Lower leg skin (tissue), 4 donors: ENCODE data around the gene LGI1. TPM values are rescaled to one million over a fixed set of nuclear protein-coding genes. Genes with fewer than 3 reads are reported as not detected.

ENCODE experiments used
- DNase-seq, 2 donors: peaks; one replicate each; pipeline ENCODE4 v3.0.0-alpha.2; 2019; ENCODE audit warnings: low spot score in 2 of 2
- H3K4me3 ChIP-seq: fragments of 200-600 bp; sonication (generic); 2 replicates; pipeline ENCODE4 v1.5.1; 2017; ENCODE audit warnings: mild to moderate bottlenecking, low read depth; ENCODE audit not compliant: poor library complexity, severe bottlenecking
- POLR2A ChIP-seq, 2 donors: fragments of 450-650 bp; IDR thresholded peaks; one replicate each; pipeline ENCODE4 v1.6.1; 2016 to 2017; ENCODE audit warnings: antibody characterized with exemption in 2 of 2, mild to moderate bottlenecking in 1 of 2, moderate library complexity in 1 of 2
- WGBS, 2 donors: methylation state at CpG; one replicate each; pipeline ENCODE4 v1.1.5; 2018; 5-methylcytosine and 5-hydroxymethylcytosine counted together
- intact Hi-C: fragments of 100-400 bp; cut with DNase I; formaldehyde crosslinking; loops from one replicate; pipeline ENCODE4 v1.15.0; 2023; ENCODE audit warnings: low total_unique reads
- total RNA-seq, 4 donors: library from RNA; depleted of rRNA; stranded (reverse); fragments of >200 nt; gene quantifications; one replicate each; pipeline ENCODE4 v1.1.0, GENCODE V29; 2016
- TF ChIP-seq, protein P1 (sequence below), 3 donors: fragments of 450-650 bp; IDR thresholded peaks; one replicate each; pipeline ENCODE4 v1.5.1; 2016; ENCODE audit warnings: antibody characterized with exemption in 3 of 3, mild to moderate bottlenecking in 3 of 3, moderate library complexity in 2 of 3

LGI1 gene
- total RNA-seq, 4 donors from 2014 or later, result 2.8 TPM; not detected in 3

DNA sequence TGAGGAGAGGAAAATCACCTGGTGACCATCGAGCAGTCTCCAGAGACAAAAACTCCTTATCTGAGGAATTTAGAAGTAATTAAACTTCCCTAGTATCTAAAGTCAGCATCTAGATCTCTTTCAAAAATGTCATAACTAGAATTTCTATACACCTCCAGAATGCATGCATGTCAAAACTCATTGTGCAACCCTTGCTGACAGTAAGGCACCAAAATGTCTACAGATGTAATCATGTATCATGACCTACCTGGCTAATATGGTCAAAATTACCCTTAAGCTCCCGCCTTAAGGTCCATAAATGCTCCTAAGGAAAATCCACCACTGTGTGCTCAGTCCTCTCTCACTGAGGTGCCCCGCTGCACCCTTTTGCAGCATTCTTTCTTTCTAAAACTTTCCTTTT lies 16.4 kb upstream of the LGI1 start:
- intact Hi-C loops, result no loop called here
- no peak overlapping the region for H3K4me3 ChIP-seq
- DNase-seq, result no peak
- WGBS, 2 donors, result 70 to 73% methylated on average over 3 of the region's 3 CpGs
- TF ChIP-seq, protein P1, sequence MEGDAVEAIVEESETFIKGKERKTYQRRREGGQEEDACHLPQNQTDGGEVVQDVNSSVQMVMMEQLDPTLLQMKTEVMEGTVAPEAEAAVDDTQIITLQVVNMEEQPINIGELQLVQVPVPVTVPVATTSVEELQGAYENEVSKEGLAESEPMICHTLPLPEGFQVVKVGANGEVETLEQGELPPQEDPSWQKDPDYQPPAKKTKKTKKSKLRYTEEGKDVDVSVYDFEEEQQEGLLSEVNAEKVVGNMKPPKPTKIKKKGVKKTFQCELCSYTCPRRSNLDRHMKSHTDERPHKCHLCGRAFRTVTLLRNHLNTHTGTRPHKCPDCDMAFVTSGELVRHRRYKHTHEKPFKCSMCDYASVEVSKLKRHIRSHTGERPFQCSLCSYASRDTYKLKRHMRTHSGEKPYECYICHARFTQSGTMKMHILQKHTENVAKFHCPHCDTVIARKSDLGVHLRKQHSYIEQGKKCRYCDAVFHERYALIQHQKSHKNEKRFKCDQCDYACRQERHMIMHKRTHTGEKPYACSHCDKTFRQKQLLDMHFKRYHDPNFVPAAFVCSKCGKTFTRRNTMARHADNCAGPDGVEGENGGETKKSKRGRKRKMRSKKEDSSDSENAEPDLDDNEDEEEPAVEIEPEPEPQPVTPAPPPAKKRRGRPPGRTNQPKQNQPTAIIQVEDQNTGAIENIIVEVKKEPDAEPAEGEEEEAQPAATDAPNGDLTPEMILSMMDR (IDR thresholded peaks at IDR 0.05), result no peak
- TF ChIP-seq POLR2A (IDR thresholded peaks at IDR 0.05), result no peak

DNA sequence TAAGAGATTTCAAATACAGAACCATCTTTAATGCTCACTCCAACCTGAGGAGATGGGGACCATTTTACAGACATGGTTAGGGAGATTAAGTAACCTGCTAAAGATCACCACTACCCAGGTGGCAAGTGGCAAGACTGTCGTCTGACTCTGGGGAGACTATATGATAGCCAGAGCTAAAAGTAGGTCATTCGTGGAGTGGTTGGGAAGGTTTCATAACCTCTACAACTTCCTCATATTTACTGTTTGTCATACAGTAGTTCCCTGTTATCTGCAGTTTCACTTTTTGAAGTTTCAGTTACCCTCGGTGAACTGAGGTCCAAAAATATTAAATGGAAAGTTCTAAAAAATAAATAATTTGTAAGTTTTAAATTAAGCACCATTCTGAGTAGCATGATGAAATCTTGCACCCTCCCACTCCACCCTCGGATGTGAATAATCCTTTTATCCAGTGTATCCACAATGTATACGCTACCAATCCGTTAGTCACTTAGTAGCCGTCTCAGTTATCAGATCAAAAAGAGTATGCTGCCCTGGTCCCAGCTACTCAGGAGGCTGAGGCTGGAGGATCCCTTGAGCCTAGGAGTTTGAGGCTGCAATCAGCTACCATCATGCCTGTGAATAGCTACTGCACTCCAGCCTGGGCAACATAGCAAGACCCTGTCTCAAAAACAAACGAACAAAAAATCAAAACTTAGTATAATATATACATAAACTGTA lies 14.9 kb upstream of the LGI1 start:
- DNase-seq, result no peak
- TF ChIP-seq, protein P1 (IDR thresholded peaks at IDR 0.05), result no peak
- TF ChIP-seq POLR2A (IDR thresholded peaks at IDR 0.05), result no peak
- intact Hi-C loops, result no loop called here
- 64 to 70% methylated on average over 8 of the region's 8 CpGs for WGBS, 2 donors
- no peak overlapping the region for H3K4me3 ChIP-seq

DNA sequence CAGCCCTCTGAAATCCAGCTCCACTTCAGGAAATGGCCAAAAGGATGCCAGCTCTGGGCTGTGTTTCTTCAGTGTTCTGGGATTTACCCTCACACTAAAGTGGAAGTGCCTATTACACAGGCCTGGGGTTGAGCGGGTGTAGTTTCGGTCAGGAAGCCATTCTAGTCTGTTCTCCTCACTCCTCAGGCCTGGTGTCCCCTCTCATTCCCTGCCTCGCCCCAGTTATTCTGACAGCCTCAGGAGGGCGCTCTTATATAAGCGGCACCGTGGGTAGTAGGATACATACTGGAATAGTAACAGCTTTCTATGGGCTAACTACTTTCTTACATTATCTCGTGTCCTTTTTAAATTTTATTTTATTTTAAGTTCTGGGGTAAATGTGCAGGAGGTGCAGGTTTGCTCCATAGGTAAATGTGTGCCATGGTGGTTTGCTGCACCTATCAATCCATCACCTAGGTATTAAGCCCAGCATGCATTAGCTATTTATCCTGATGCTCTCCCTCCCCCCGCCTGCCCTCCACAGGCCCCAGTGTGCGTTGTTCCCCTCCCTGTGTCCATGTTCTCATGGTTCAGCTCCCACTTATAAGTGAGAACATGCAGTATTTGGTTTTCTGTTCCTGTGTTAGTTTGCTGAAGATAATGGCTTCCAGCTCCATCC lies 12.2 kb upstream of the LGI1 start:
- 58 to 60% methylated on average over 9 of the region's 9 CpGs for WGBS, 2 donors
- no peak for TF ChIP-seq POLR2A (IDR thresholded peaks at IDR 0.05)
- TF ChIP-seq, protein P1 (IDR thresholded peaks at IDR 0.05), result no peak
- intact Hi-C loops, result no loop called here

DNA sequence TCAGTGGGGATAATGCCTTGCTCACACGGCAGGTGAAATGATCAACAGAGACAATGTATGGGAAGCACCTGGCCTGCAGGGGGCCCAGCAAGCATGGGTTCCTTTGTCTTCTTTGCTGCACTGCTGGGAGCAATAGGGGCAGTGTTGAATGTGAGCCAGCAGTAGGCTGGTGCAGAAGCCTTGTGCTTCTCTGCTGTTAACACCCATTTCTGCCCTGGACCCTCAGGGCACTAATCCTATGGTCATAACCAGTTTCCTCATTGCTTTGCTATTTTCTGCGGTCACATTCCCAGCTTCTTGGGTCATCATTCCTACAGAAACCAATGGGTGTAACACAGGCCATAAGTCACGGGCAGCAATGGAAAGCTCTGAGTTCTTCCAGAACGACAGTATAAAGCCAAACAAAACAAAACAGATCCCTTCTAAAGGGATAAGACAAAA lies 10.9 kb upstream of the LGI1 start:
- intact Hi-C loops, result no loop called here
- no peak for DNase-seq
- TF ChIP-seq POLR2A (IDR thresholded peaks at IDR 0.05), result no peak
- TF ChIP-seq, protein P1 (IDR thresholded peaks at IDR 0.05), result no peak
- H3K4me3 ChIP-seq, result no peak overlapping the region
- 31 to 43% methylated on average over 4 of the region's 4 CpGs for WGBS, 2 donors

More for the DNA sequence above, 12.2 kb upstream of the LGI1 start:
- H3K4me3 ChIP-seq, result no peak overlapping the region
- no peak for DNase-seq

DNA sequence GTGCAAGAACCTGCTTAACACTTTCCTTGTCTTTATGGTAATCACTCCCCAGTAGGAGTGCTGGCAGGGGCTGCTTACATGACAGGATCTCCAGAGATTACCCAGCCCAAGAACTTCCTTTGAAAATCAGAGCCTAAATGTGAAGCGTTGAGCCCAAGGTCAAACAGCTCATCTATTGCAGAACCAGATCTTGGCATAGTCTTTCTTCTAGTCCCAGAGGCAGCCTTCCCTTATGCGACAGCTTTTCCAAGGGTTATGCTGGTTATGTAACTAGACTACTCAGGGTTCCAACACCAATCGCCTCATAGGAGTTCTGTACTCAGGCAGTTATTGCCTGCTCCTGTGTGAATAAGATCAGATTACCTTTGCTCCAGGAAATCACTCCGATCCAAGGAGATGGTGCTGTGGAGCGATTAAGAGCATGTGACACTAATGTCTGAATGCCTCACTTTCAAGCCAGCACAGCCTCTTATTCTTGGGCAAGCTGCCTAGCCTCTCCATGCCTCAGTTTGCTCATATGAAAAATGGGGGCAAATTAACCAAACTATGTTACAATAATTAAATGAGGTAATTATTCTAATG lies 8.4 kb upstream of the LGI1 start:
- no peak overlapping the region for H3K4me3 ChIP-seq
- TF ChIP-seq, protein P1 (IDR thresholded peaks at IDR 0.05), result no peak
- TF ChIP-seq POLR2A (IDR thresholded peaks at IDR 0.05), result no peak
- 30 to 34% methylated on average over 5 of the region's 5 CpGs for WGBS, 2 donors
- DNase-seq, result no peak
- intact Hi-C loops, result no loop called here
